GM21825 (cell line): ENCODE measurements around the gene ABCC12.
"Not testable (repeated sequence)": the region's sequence is repeated elsewhere in the genome, so short reads cannot be mapped to it uniquely, and the experiment has no call there.

Experiments
- ATAC-seq: cut with Tn5 transposase; IDR thresholded peaks from one replicate; pipeline ENCODE4 v1.9.1; 2021; ENCODE audit warnings: mild to moderate bottlenecking, moderate library complexity; ENCODE audit not compliant: unreplicated experiment

The ABCC12 gene

GRCh38 chr16:48166617-48167016 is 10.8 kb upstream of the ABCC12 start:
- not testable (repeated sequence) for ATAC-seq

GRCh38 chr16:48165961-48166578 is 10.3 kb upstream of the ABCC12 start:
- ATAC-seq: no peak

GRCh38 chr16:48164907-48165715 is 9.3 kb upstream of the ABCC12 start:
- ATAC-seq: peak; percentile 72

GRCh38 chr16:48162839-48163410 is 7.1 kb upstream of the ABCC12 start:
- no peak for ATAC-seq

- ATAC-seq: no peak
Measured at GRCh38 chr16:48161906-48162305, 6.1 kb upstream of the ABCC12 start.

- ATAC-seq: no peak
Measured at GRCh38 chr16:48160575-48160974, 4.8 kb upstream of the ABCC12 start.

DNA sequence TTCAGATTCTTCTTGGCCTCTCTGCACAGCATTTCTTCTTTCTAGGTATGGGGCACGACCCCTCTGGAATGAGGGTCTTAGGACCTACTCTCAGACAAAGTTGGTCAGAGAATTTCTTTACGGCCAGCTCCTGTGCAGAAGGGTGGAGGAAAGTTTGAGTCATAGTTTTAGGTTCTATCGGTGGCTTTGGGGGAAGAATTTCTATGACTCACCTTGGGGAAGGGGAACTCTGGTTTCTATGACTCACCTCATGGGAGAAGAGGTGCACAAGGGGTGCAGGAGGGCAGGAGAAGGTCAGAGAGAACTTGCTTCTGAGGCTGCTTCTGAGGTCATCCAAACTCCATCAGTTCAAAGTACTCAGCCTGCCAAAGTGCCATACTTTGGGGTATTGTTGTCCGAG is 2.5 kb upstream of the ABCC12 start:
- ATAC-seq: peak; percentile 89

DNA sequence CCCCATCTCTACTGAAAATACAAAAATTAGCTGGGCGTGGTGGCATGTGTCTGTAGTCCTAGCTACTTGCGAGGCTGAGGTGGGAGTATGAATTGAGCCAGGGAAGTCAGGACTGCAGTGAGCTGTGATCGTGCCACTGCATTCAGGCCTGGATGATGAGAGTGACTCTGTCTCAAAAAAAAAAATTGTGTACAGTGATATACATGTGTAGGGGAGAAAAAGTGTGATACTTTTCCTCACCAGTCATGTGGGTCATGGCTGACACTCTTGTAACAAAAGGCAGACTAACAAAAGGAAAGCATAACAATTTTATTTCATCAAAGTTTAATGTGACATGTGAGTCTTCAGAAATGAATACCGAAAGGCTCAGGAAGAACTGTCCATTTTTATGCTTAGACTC is 2.0 kb upstream of the ABCC12 start:
- ATAC-seq: peak; percentile 3

DNA sequence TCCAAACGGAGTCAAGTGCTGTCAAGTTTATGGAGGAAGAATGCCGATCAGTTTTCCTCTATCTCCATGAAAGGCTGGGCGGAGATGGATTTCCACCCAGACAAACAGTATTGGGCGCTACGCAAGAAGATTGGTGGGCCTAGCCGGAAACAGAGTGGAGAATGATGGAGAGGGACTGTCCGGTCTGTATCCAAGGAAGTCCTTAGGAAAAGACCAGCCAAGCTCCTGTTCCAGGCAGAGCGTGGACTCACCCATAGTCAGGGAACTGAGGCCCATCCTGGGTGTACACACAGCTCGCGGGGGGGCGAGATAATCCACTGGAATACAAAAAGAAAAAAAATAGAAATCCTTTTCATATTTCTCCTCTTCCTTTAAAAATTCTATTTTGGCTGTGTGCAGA is 1.5 kb upstream of the ABCC12 start:
- no peak for ATAC-seq

DNA sequence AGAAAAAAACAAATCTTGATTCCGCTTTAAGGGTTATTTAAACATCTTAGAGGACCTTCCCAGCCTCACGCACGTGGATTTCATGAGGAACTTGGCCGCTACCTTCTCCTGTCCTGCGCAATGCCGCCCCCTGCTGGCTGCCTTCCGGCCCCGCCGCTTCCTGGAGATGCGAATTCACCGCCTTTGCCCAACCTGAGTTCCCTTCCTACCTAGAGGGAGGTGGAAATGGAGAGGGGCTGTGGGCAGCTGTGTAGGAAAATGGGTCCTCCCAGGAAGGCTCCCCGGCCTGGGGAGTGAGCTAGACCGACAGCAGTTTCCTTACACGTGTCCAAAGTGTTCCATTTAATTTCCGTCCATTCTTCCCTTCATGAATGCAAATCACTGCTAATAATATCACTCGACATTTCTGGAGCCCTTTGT is 1.0 kb upstream of the ABCC12 start:
- ATAC-seq: no peak

DNA sequence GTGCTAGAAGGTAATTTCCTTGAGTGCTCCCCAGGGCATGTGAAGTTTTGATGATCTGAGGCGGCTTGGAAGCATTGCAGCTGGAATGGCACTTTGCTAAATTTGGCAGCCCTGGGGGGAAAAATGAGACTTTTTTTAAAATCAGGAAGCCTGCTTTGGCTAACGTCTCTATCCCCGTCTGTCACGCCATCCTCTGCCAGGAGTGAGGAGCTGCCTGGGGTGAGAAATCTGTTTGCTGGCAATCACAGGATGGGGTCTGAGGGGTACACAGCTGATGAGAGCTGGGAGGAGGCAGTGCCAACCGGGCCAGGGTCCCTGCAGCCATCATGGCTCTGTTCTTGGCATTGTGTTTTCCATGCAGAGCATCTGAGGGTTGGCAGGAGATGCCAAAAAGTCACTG is 2.0 kb downstream of the ABCC12 start:
- no peak for ATAC-seq

- no peak for ATAC-seq
Measured at GRCh38 chr16:48152226-48152625, 3.6 kb downstream of the ABCC12 start.

- no peak for ATAC-seq
Measured at GRCh38 chr16:48150707-48151106, 5.1 kb downstream of the ABCC12 start.

DNA sequence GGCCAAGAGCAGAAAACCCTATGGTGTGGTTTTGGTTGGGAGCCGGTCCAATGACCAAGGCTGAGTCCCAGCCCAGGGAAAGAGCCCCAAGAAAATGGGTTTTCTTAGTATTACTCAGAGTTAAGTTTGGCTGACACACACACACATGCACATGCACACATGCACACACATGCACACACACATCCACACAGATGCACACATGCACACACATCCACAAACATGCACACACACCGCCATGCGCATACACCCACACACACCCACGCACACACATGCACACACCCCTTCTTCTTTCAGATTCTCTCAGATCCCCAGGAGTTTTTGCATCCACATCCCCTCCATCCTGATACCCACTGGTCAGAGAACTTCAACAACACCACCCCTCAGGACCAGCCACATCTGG is 9.1 kb downstream of the ABCC12 start:
- ATAC-seq: no peak

GRCh38 chr16:48146131-48146530 is 9.7 kb downstream of the ABCC12 start:
- ATAC-seq: no peak

DNA sequence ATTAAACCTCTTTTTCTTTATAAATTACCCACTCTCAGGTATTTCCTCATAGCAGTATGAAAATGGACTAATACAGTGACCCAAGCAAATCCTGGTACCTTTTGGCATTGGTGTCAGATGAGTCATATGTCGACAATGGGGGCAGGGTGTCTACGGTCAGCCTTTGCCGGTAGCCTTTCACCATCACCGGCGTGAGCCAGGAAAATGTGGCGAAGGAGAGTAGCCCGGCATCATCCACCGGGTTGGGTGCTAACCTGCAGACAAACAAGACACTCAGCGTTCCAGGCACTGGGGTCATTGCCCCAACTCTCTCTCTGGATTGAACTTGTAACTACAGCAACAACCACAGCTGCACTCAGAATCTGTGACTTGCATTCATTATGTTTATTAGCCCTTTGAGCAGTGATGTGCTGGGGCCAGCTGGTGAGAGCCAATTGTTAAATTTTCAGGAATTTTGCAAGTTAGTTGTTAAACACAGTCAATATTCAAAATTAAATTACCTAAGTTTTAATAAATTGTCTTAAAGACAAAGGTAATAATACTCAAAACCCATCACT is 11.9 kb downstream of the ABCC12 start:
- no peak for ATAC-seq

GRCh38 chr16:48140821-48141220 is 15.0 kb downstream of the ABCC12 start:
- no peak for ATAC-seq

- ATAC-seq: no peak
Measured at GRCh38 chr16:48139517-48139916, 16.3 kb downstream of the ABCC12 start.

DNA sequence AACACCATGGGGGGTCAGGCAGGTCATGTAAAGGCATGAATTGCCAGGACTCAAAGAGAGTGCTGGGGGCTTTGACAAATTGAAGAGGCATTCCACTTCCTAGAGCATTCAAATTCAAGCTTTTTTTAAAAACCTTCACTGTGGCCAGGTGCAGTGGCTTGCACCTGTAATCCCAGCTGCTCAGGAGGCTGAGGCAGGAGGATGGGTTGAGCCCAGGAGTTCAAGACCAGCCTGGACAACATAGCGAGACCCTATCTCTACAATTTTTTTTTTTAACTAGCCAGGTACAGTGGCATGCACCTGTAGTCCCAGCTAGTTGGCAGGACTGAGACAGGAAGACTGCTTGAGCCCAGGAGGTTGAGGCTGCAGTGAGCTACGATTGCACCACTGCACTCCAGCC is 17.2 kb downstream of the ABCC12 start:
- ATAC-seq: no peak

DNA sequence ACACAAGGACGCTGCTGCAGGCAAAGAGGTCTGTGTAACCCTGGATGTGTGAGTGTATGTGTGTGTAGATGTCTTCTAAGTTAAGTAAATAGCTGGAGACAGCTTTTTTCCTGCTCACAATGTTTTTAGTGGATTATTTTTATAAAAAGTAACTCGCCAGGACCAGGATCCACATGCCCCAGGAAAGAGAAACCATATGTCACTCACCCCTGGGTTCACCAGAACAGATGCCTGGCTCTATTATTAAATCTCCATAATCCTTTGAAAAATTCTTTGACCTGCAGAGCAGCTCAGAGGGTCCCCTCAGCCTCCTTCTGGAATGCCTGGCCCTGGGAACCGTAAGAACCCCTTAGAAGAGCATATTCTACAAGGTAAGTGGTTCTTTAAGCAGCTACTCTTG is 18.0 kb downstream of the ABCC12 start:
- ATAC-seq: no peak

GRCh38 chr16:48136547-48137360 is 19.0 kb downstream of the ABCC12 start:
- ATAC-seq: no peak
